Liver (tissue), 9 donors: ENCODE data around the gene TADA2A. TPM values are rescaled to one million over a fixed set of nuclear protein-coding genes. Genes with fewer than 3 reads are reported as not detected.

Experiments
- DNase-seq: peaks from one replicate; pipeline ENCODE4 v3.0.0-alpha.2; 2017; ENCODE audit warnings: low spot score
- H3K27ac ChIP-seq, 2 donors: one replicate each; pipeline ENCODE4 v1.7.0; 2013; ENCODE audit warnings: inconsistent platforms in 2 of 2, low read length in 2 of 2, control low read depth in 1 of 2, low read depth in 1 of 2, mild to moderate bottlenecking in 1 of 2
- H3K27me3 ChIP-seq, 4 donors: one replicate each; pipeline versions ENCODE4 v1.6.1 to v1.7.0; 2013; ENCODE audit warnings: low read length in 3 of 4, inconsistent platforms in 1 of 4, mild to moderate bottlenecking in 1 of 4, moderate library complexity in 1 of 4; ENCODE audit not compliant: control insufficient read depth in 4 of 4, insufficient read depth in 4 of 4
- H3K36me3 ChIP-seq, 4 donors: one replicate each; pipeline versions ENCODE4 v1.6.1 to v1.7.0; 2013; ENCODE audit warnings: low read length in 3 of 4, mild to moderate bottlenecking in 3 of 4, low read depth in 1 of 4, moderate library complexity in 1 of 4; ENCODE audit not compliant: control insufficient read depth in 4 of 4, insufficient read depth in 3 of 4
- H3K4me1 ChIP-seq, 4 donors: one replicate each; pipeline versions ENCODE4 v1.6.1 to v1.7.0; 2013; ENCODE audit warnings: low read length in 3 of 4, mild to moderate bottlenecking in 3 of 4, moderate library complexity in 1 of 4; ENCODE audit not compliant: control insufficient read depth in 4 of 4, insufficient read depth in 4 of 4
- H3K4me3 ChIP-seq, 3 donors: one replicate each; pipeline versions ENCODE4 v1.6.1 to v1.7.0; 2013; ENCODE audit warnings: low read length in 3 of 3, control low read depth in 1 of 3, low read depth in 1 of 3, mild to moderate bottlenecking in 1 of 3
- H3K9ac ChIP-seq, 2 donors: one replicate each; pipeline ENCODE4 v1.7.0; 2013; ENCODE audit warnings: low read length in 2 of 2, mild to moderate bottlenecking in 2 of 2, moderate library complexity in 2 of 2, control low read depth in 1 of 2, low read depth in 1 of 2
- H3K9me3 ChIP-seq, 4 donors: one replicate each; pipeline versions ENCODE4 v1.6.1 to v1.7.0; 2013; ENCODE audit warnings: low read length in 3 of 4; ENCODE audit not compliant: control insufficient read depth in 4 of 4
- ATF3 ChIP-seq: IDR thresholded peaks from 2 replicates; pipeline ENCODE4 v1.6.1; 2016; ENCODE audit warnings: antibody characterized with exemption
- EGR1 ChIP-seq, 2 donors: IDR thresholded peaks; 2 replicates each; pipeline ENCODE4 v1.6.1; 2016 to 2018; ENCODE audit warnings: antibody characterized with exemption in 2 of 2, low read depth in 2 of 2
- FOXA1 ChIP-seq: IDR thresholded peaks from 2 replicates; pipeline ENCODE4 v1.6.1; 2016; ENCODE audit warnings: antibody characterized with exemption
- FOXA2 ChIP-seq: IDR thresholded peaks from 2 replicates; pipeline ENCODE4 v1.6.1; 2016; ENCODE audit warnings: antibody characterized with exemption
- GABPA ChIP-seq, 2 donors: IDR thresholded peaks in 1 of 2; conservative IDR thresholded peaks in 1 of 2; 2 replicates each; pipeline ENCODE4 v1.6.1; 2016; ENCODE audit warnings: antibody characterized with exemption in 2 of 2, mild to moderate bottlenecking in 1 of 2, moderate library complexity in 1 of 2
- HNF4G ChIP-seq: IDR thresholded peaks from 2 replicates; pipeline ENCODE4 v1.6.1; 2016; ENCODE audit warnings: antibody characterized with exemption
- JUND ChIP-seq, 2 donors: IDR thresholded peaks; 2 replicates each; pipeline ENCODE4 v1.6.1; 2016; ENCODE audit warnings: antibody characterized with exemption in 2 of 2
- MAX ChIP-seq: IDR thresholded peaks from 2 replicates; pipeline ENCODE4 v1.6.1; 2016; ENCODE audit warnings: antibody characterized with exemption
- NR2F2 ChIP-seq: IDR thresholded peaks from 2 replicates; pipeline ENCODE4 v1.6.1; 2016; ENCODE audit warnings: antibody characterized with exemption
- RAD21 ChIP-seq, 2 donors: IDR thresholded peaks; 2 replicates each; pipeline ENCODE4 v1.6.1; 2016; ENCODE audit warnings: antibody characterized with exemption in 2 of 2, mild to moderate bottlenecking in 2 of 2
- REST ChIP-seq: IDR thresholded peaks from 2 replicates; pipeline ENCODE4 v1.6.1; 2016; ENCODE audit warnings: antibody characterized with exemption, mild to moderate bottlenecking
- RXRA ChIP-seq, 2 donors: IDR thresholded peaks; 2 replicates each; pipeline ENCODE4 v1.6.1; 2017 to 2018; ENCODE audit warnings: antibody characterized with exemption in 2 of 2, mild to moderate bottlenecking in 1 of 2
- SP1 ChIP-seq: IDR thresholded peaks from 2 replicates; pipeline ENCODE4 v1.6.1; 2018; ENCODE audit warnings: antibody characterized with exemption, mild to moderate bottlenecking
- TAF1 ChIP-seq: conservative IDR thresholded peaks from 2 replicates; pipeline ENCODE4 v1.6.1; 2016; ENCODE audit warnings: antibody characterized with exemption, mild to moderate bottlenecking
- YY1 ChIP-seq: IDR thresholded peaks from 2 replicates; pipeline ENCODE4 v1.6.1; 2016; ENCODE audit warnings: antibody characterized with exemption, mild to moderate bottlenecking
- ZBTB33 ChIP-seq: IDR thresholded peaks from 2 replicates; pipeline ENCODE4 v1.6.1; 2016; ENCODE audit warnings: antibody characterized with exemption
- WGBS: extraction: QIAGEN DNeasy Blood & Tissue Kit; methylation state at CpG from one replicate; pipeline ENCODE4 v1.1.7; 2013; 5-methylcytosine and 5-hydroxymethylcytosine counted together
- polyA plus RNA-seq, 2 donors: library from polyadenylated mRNA; stranded (reverse) in 1 of 2; unstranded in 1 of 2; fragments of 200-250 nt in 1 of 2; fragments of >200 nt in 1 of 2; fragmentation: Nextera tagmentation in 1 of 2; extraction: Ambion mirVana in 1 of 2; gene quantifications; one replicate each; pipeline versions ENCODE4 v1.2.1 to v1.2.3, GENCODE V29; 2013 to 2015
- total RNA-seq, 2 donors: library from RNA; depleted of rRNA; stranded (reverse); fragments of >200 nt; gene quantifications; one replicate each; pipeline ENCODE4 v1.2.3, GENCODE V29; 2014
- donor health status: healthy.
- donor health status: healthy.
- donor health status: healthy.
- donor health status: healthy.
- donor health status: healthy.

Gene TADA2A
- total and polyA plus RNA-seq, 4 donors: 2.8 to 13.4 (median 8.2) TPM

GRCh38 chr17:37494401-37494831 is 87.7 kb downstream of the TADA2A start:
- Histone ChIP-seq H3K9me3 (no peaks in the 10 kb centered on the region), H3K4me1 (peaks cover 3 to 37% (median 29%) of the 10 kb centered on the region in 4 donors), H3K9ac (no peak overlapping the region), H3K4me3 (no peak overlapping the region), H3K27me3 (no peaks in the 10 kb centered on the region), H3K27ac (no peak overlapping the region), H3K36me3 (no peaks in the 10 kb centered on the region)
- 65% methylated on average over 3 of the region's 3 CpGs for WGBS
- TF ChIP-seq ZBTB33 (no peak), TAF1 (no peak), YY1 (no peak), MAX (no peak), HNF4G (no peak), ATF3 (no peak), JUND (IDR thresholded peaks at IDR 0.05) (no peak), EGR1 (IDR thresholded peaks at IDR 0.05; ENCODE audit: low read depth in 2 of 2) (no peak), NR2F2 (no peak), RXRA (IDR thresholded peaks at IDR 0.05) (no peak), SP1 (no peak), REST (no peak), FOXA2 (no peak), GABPA (IDR thresholded peaks at IDR 0.05 in 1 of 2, conservative IDR thresholded peaks at IDR 0.05 in 1 of 2) (no peak)
- no peak for DNase-seq

- no peak for TF ChIP-seq TAF1
- no peak for TF ChIP-seq FOXA1
- no peak for TF ChIP-seq NR2F2
- no peak for TF ChIP-seq YY1
- TF ChIP-seq RAD21 (IDR thresholded peaks at IDR 0.05): no peak
- no peak for TF ChIP-seq SP1
- no peak for TF ChIP-seq EGR1 (IDR thresholded peaks at IDR 0.05; ENCODE audit: low read depth in 2 of 2)
- DNase-seq: no peak
- H3K36me3 ChIP-seq: no peaks in the 10 kb centered on the region
- peaks cover 5 to 38% (median 29%) of the 10 kb centered on the region in 4 donors for H3K4me1 ChIP-seq
- WGBS: 85% methylated on average over 8 of the region's 8 CpGs
- H3K27me3 ChIP-seq: no peaks in the 10 kb centered on the region
- H3K9ac ChIP-seq: no peak overlapping the region
- H3K4me3 ChIP-seq: no peak overlapping the region
- no peaks in the 10 kb centered on the region for H3K9me3 ChIP-seq
- H3K27ac ChIP-seq: no peak overlapping the region
These were observed 88.3 kb downstream of the TADA2A start for GRCh38 chr17:37494971-37495370.
